ENCODE results near the gene ZBTB47. TPM values are rescaled to one million over a fixed set of nuclear protein-coding genes. Genes with fewer than 3 reads are reported as not detected.

ZBTB47 gene
- total RNA-seq, result 24.4 and 45.8 TPM in 2 replicates

DNA sequence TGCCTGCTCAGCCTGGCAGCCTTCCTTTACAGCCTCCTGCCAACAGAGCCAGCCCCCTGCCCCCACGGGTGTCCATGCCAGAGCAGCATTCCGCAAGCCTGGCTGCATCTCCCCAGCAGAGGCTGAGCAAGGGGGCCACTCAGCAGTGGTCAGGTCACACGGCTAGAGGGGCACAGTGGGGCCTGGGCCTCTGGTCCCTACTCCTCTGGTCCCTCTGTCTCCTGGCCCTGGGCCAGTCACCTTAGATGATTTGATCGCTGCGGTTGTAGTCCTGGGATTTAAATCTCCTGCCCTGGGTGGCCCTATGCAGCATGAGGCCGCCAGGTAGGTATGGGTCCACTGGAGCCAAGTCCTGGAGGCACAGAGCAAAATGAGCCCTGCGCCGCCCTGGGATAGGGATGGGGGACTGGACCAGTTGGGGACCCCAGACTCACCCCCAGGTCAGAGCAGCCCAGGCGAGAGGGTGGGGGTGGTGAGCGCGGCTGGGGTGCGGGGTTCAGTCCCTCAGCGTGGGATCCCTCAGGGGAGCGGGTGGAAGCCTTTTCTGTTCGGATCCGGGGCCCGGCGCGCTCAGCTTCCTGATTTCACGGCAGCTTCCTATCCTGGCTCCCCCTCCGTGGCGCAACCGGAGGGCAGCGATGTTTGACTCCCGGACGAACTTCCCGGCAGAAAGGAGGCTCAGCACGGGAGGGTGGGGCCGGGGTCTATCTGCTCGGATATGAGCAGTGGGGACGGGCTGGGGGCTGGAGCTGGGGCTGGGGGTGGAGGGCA, at the start of gene ZBTB47:
TSS of gene ZBTB47 (plus strand) at position 138 of the 771 bp plus-strand sequence. CDS start 4,659 bp downstream, outside the sequence.

DNA sequence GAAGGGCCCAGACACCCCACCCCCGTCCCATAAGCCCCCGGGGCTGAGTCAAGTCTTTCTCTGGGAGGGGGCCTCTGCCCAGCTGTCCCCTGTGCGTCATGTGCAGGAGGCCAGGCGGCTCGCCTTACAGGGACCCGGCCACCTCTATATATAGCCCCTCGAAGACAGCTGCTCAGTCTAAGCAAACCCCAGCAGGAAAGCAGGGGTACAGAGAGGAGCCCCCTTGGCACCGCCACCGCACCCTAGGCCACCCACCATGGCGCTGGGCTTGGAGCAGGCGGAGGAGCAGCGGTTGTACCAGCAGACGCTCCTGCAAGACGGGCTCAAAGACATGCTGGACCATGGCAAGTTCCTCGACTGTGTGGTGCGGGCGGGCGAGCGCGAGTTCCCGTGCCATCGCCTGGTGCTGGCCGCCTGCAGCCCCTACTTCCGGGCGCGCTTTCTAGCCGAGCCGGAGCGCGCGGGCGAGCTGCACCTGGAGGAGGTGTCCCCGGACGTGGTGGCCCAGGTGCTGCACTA, 31.9 kb downstream of the ZBTB47 start, which contains the start of gene KLHL40:
TSS of gene KLHL40 (plus strand) at position 175 of the 519 bp plus-strand sequence. CDS start at position 257, 82 bp downstream.

DNA sequence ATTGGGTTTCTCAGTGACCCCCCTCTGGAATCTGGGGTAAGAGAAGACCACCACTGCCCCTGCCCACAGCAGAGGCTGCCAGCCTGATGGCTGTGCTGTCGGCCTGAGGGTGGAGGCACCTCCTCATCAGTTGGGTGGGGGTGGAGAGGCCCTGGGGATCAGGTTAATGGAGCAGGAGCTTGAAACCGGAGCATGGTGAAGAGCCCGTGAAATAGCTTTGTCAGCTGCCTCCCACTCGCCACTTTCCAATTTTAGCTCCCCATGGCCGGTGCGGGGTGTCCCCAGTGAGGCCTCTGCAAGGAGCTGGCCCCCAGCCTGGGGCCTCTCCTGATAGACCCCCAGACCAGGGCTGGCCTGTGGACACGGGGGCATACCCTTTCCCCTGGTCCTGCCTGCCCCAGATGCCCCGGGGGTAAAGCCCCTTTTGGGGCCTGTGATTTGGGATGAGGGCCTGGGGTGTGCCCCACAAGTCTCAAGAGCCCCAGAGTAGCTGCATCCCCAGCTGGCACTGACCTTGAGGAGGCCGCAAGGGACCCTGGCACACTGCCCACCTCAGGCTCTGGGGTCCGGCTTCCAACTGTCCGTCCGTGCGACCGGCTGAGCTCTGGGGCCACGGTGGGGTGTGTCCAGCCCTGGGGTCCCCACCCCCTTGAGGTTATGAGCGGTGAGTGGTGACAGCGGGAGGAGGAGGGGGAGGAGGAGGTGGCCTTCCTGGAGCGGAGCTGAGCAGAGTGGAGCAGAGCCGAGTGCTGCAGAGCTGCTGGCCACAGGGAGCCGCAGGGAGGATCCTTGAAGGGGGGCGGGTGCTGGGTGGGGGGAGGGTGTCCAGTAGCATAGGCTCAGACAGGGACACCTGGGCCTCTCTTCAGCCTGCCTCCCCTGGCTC, 48.8 kb downstream of the ZBTB47 start, which contains the start of gene HHATL:
TSS of gene HHATL (minus strand) at position 733 of the 886 bp plus-strand sequence. CDS start 1,972 bp downstream, outside the sequence.

Other genes with a start within 250 kb of the ZBTB47 start
- not detected in 2 replicates for gene LYZL4, start 243.1 kb upstream of the ZBTB47 start, total RNA-seq
- not detected in 2 replicates for gene VIPR1, start 151.1 kb upstream of the ZBTB47 start, total RNA-seq
- 41.7 and 42.7 TPM in 2 replicates for gene SEC22C, start 71.7 kb upstream of the ZBTB47 start, total RNA-seq
- gene SS18L2, start 62.8 kb upstream of the ZBTB47 start, total RNA-seq, result 24.4 and 33.1 TPM in 2 replicates
- gene NKTR, start 53.0 kb upstream of the ZBTB47 start, total RNA-seq, result 27.8 and 52.8 TPM in 2 replicates
- gene KLHL40, start 31.8 kb downstream of the ZBTB47 start, total RNA-seq, result 0.09 TPM in 1 of 2 replicates, not detected in the other
- gene HHATL, start 49.1 kb downstream of the ZBTB47 start, total RNA-seq, result not detected in 2 replicates
- 0.86 and 0.95 TPM in 2 replicates for gene CCDC13, start 119.6 kb downstream of the ZBTB47 start, total RNA-seq
- gene HIGD1A, start 150.8 kb downstream of the ZBTB47 start, total RNA-seq, result 131 TPM in 2 replicates
- gene ACKR2, start 155.7 kb downstream of the ZBTB47 start, total RNA-seq, result 0.26 and 0.32 TPM in 2 replicates
- gene CYP8B1, start 222.2 kb downstream of the ZBTB47 start, total RNA-seq, result not detected in 2 replicates